Activated naive CD8-positive, alpha-beta T cell treated with anti-CD3 and anti-CD28 coated beads, Interleukin-2, amount 50 U/mL, for 24 hours (primary cell): ENCODE results near the gene CFB.
"Not testable (repeated sequence)": the region's sequence is repeated elsewhere in the genome, so short reads cannot be mapped to it uniquely, and the experiment has no call there.

ENCODE experiments used
- ATAC-seq: fragments of 150-1000 bp; cut with Tn5 transposase; one replicate; pipeline ENCODE4 v1.10.0; 2021
- DNase-seq: peaks from one replicate; pipeline ENCODE4 v3.0.0; 2021
- H3K27ac Mint-ChIP-seq: one replicate; pipeline ENCODE4 v1.8.0; 2021; ENCODE audit warnings: mild to moderate bottlenecking, mixed read lengths
- H3K27me3 Mint-ChIP-seq: one replicate; pipeline ENCODE4 v1.8.0; 2021; ENCODE audit warnings: mixed read lengths
- H3K36me3 Mint-ChIP-seq: one replicate; pipeline ENCODE4 v1.8.0; 2021; ENCODE audit warnings: low read depth, mixed read lengths
- H3K4me1 Mint-ChIP-seq: one replicate; pipeline ENCODE4 v1.8.0; 2021; ENCODE audit warnings: mixed read lengths
- H3K4me3 Mint-ChIP-seq: one replicate; pipeline ENCODE4 v1.8.0; 2021; ENCODE audit warnings: mild to moderate bottlenecking, moderate library complexity, mixed read lengths
- H3K9me3 Mint-ChIP-seq: one replicate; pipeline ENCODE4 v1.8.0; 2021; ENCODE audit warnings: mixed read lengths

CFB gene

DNA sequence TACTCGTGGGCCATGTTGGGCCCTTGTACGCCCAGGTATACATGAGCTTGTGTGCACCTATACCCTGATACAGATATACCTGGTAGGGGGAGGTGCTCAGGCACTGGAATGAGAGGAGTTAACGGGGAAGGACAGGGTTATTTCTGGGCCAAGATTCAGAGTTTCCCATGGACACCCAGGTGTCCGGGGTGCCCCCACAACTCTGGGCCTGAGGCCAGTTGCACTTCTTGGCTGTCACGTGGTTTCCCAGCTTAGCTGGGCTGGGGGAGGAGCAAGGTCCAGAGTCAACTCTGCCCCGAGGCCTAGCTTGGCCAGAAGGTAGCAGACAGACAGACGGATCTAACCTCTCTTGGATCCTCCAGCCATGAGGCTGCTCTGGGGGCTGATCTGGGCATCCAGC lies 35.8 kb downstream of the CFB start, which contains the start of gene C4A:
Gene C4A (plus strand): TSS at position 314 of the 400 bp plus-strand sequence. CDS start 51 bp downstream, at position 365.
- not testable (repeated sequence) for H3K27ac Mint-ChIP-seq, H3K9me3 Mint-ChIP-seq, ATAC-seq, H3K36me3 Mint-ChIP-seq, DNase-seq, H3K4me1 Mint-ChIP-seq, H3K27me3 Mint-ChIP-seq, H3K4me3 Mint-ChIP-seq

DNA sequence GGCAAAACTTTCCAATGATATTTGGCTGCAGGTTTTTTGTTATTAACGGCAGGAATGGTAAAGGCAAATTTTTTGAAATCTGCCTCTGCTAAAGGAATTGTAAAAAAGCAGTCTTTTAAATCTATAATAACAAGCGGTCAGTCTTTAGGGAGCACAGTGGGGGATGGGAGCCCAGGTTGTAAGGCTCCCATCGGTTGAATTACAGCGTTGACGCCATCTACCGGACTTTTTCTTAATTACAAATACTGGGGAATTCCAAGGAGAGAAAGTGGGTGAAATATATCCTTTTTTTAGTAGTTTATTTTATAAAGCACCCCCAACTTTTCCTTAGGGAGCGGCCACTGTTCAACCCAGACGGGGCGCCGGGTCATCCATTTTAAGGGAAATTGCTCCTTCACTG lies 43.5 kb downstream of the CFB start:
- H3K4me1 Mint-ChIP-seq, ATAC-seq, H3K4me3 Mint-ChIP-seq, DNase-seq, H3K27ac Mint-ChIP-seq, H3K36me3 Mint-ChIP-seq, H3K9me3 Mint-ChIP-seq, H3K27me3 Mint-ChIP-seq: not testable (repeated sequence)

DNA sequence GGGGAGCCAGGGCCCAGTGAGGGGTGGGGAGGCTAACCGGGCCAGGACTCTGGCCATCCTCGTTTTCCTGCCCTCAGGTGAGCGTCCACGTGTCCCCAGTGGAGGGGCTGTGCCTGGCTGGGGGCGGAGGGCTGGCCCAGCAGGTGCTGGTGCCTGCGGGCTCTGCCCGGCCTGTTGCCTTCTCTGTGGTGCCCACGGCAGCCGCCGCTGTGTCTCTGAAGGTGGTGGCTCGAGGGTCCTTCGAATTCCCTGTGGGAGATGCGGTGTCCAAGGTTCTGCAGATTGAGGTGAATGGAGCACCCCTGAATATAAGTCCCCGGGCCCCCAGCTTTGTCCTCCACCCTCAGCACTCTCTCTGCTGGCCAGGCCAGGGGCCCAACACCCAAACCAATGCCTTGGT lies 48.5 kb downstream of the CFB start:
- not testable (repeated sequence) for H3K27ac Mint-ChIP-seq, ATAC-seq, DNase-seq, H3K4me1 Mint-ChIP-seq, H3K27me3 Mint-ChIP-seq, H3K4me3 Mint-ChIP-seq, H3K9me3 Mint-ChIP-seq, H3K36me3 Mint-ChIP-seq

DNA sequence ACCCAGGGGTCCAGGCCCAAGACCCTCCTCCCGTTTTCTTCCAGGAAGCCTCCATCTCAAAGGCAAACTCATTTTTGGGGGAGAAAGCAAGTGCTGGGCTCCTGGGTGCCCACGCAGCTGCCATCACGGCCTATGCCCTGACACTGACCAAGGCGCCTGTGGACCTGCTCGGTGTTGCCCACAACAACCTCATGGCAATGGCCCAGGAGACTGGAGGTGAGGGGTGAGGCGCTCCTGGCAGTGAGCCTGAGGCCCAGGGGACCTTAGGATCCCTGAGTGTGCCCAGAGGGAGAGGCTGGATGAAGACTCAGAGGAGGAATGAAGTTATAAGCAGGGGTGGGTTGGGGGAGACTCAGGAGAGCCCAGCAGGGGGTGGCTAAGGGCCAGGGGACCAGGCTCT lies 50.5 kb downstream of the CFB start:
- ATAC-seq, DNase-seq, H3K27ac Mint-ChIP-seq, H3K9me3 Mint-ChIP-seq, H3K4me3 Mint-ChIP-seq, H3K27me3 Mint-ChIP-seq, H3K4me1 Mint-ChIP-seq, H3K36me3 Mint-ChIP-seq: not testable (repeated sequence)
